ENCODE data around the gene ADCY10. TPM values are rescaled to one million over a fixed set of nuclear protein-coding genes. Genes with fewer than 3 reads are reported as not detected.

The ADCY10 gene
- total RNA-seq, 2 experiments from 2014 or later = 0.15 TPM; not detected in 1

- peak within 1 kb of the TSS; percentile 97 for H3K4me2 ChIP-seq (ENCODE audit: low read length)
- intact Hi-C loops (cut with micrococcal nuclease; ENCODE audit: unreplicated experiment) = loop anchor here (2.0 to 5.0 kb wide), 5 partner anchors 222 to 715 kb away; partner anchors contain the start of genes POU2F1, SFT2D2 and TIPRL
- TF ChIP-seq EZH2phosphoT487 (IDR thresholded peaks at IDR 0.05; ENCODE audit: borderline replicate concordance, low read depth, low read length) = no peak
- TF ChIP-seq CTCF (conservative IDR thresholded peaks at IDR 0.05; ENCODE audit: low read length) = no peak
- no peaks in the 10 kb centered on the region for H3K9me3 ChIP-seq (ENCODE audit: low read length)
- no peaks in the 10 kb centered on the region for H3K36me3 ChIP-seq (ENCODE audit: insufficient read depth, low read length)
- H3K27ac ChIP-seq (ENCODE audit: low read depth, low read length, poor library complexity, severe bottlenecking) = peak within 1 kb of the TSS; percentile 89
- H3K79me2 ChIP-seq (ENCODE audit: insufficient read depth, low read depth, low read length) = peaks cover 79% of the 10 kb centered on the region
- H2AFZ ChIP-seq (ENCODE audit: low read length) = peak within 1 kb of the TSS; percentile 43
- CTCF ChIA-PET (ENCODE audit: unreplicated experiment) = no interaction called here
- peaks cover 22% of the 10 kb centered on the region for H3K4me1 ChIP-seq (ENCODE audit: insufficient read depth, low read length, poor library complexity, severe bottlenecking)
- POLR2A ChIA-PET = interaction anchor here (0.7 to 1.3 kb wide), 8 partner anchors 8 to 717 kb away, joined by 3 to 7 read pairs (median 3); partner anchors contain the start of gene POU2F1
- H3K9me2 ChIP-seq (ENCODE audit: insufficient read depth, low read length) = no peaks in the 10 kb centered on the region
- peak within 1 kb of the TSS; percentile 90 for H3K4me3 ChIP-seq (ENCODE audit: low read depth, low read length, poor library complexity, severe bottlenecking)
- H4K20me1 ChIP-seq (ENCODE audit: insufficient read depth, low read length) = peaks cover 8% of the 10 kb centered on the region; the same call in 1 of the 2 replicates
- no TSS peak for BruUV-seq (replicated peaks)
- peak; percentile 71 for DNase-seq (ENCODE audit: low spot score)
These were observed 23.2 kb upstream of the ADCY10 start, which contains the start of gene MPC2 for GRCh38 chr1:167936930-167937708. Gene MPC2 (minus strand): TSS chr1:167937072. CDS start chr1:167935841, 1,231 bp downstream.

DNA sequence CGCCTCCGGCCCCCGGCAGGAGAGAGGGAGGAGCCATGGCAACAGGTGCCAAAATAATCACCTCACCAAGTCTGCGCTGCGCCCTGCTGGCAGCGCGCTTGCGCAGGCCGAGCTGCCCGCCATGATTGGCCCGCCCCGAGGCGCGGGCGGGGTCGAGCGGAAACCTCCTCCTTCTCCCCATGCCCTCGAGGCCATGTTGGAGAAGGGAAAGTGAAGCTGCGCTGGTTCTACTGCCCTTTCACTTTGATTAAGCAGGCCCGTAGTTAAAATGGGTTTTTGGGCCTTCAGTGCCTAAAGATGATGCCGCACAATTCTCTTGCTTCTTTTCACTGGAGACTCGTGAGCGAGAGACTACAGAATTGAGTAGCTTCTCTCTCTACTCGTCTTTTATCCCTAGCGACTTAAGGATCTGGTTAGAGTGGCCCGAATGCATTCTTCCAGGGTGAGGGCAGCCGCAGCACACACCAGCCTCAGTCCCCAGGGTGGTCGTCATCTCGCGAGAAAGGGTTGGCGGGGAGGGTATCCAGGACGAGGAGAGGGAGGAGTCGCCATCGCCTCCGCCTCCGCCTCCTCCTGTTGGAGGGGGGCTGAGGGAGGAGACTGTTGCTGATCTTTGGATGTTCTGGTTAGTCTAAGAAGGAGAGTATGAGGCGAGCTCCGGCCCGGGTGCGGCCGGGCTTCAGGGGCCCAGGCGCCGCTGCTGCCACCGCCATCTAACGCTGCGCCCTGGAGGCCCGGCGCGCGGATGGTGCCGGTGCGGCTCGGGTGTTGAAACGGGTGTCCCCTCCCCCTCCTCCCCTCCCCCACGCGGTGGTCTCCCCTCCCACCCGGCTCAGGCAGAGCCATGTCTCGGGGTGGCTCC, 22.4 kb upstream of the ADCY10 start, which contains the start of gene DCAF6:
TSS of gene DCAF6 (plus strand) at position 616 of the 862 bp plus-strand sequence. CDS start at position 845, 229 bp downstream.
- peak within 1 kb of the TSS; percentile 70 for H2AFZ ChIP-seq (ENCODE audit: low read length)
- intact Hi-C loops (cut with micrococcal nuclease; ENCODE audit: unreplicated experiment) = loop anchor here (2.0 to 5.0 kb wide), 5 partner anchors 221 to 714 kb away; partner anchors contain the start of genes POU2F1, SFT2D2 and TIPRL
- peak; percentile 99 for DNase-seq (ENCODE audit: low spot score)
- no peaks in the 10 kb centered on the region for H3K9me3 ChIP-seq (ENCODE audit: low read length)
- ChIA-PET CTCF (ENCODE audit: unreplicated experiment) (no interaction called here), POLR2A (interaction anchor here (0.6 to 1.5 kb wide), 11 partner anchors 9 to 436 kb away, joined by 3 to 7 read pairs (median 3); partner anchors contain the start of gene SFT2D2)
- H3K4me1 ChIP-seq (ENCODE audit: insufficient read depth, low read length, poor library complexity, severe bottlenecking) = peaks cover 22% of the 10 kb centered on the region
- peaks cover 8% of the 10 kb centered on the region; the same call in 1 of the 2 replicates for H4K20me1 ChIP-seq (ENCODE audit: insufficient read depth, low read length)
- peak within 1 kb of the TSS; percentile 97 for H3K4me2 ChIP-seq (ENCODE audit: low read length)
- H3K36me3 ChIP-seq (ENCODE audit: insufficient read depth, low read length) = no peaks in the 10 kb centered on the region
- H3K27ac ChIP-seq (ENCODE audit: low read depth, low read length, poor library complexity, severe bottlenecking) = peak within 1 kb of the TSS; percentile 89
- peaks cover 80% of the 10 kb centered on the region for H3K79me2 ChIP-seq (ENCODE audit: insufficient read depth, low read depth, low read length)
- H3K4me3 ChIP-seq (ENCODE audit: low read depth, low read length, poor library complexity, severe bottlenecking) = peak within 1 kb of the TSS; percentile 90
- BruUV-seq (replicated peaks) = no TSS peak
- H3K9me2 ChIP-seq (ENCODE audit: insufficient read depth, low read length) = no peaks in the 10 kb centered on the region
- no peak for TF ChIP-seq CTCF (conservative IDR thresholded peaks at IDR 0.05; ENCODE audit: low read length)
- TF ChIP-seq EZH2phosphoT487 (IDR thresholded peaks at IDR 0.05; ENCODE audit: borderline replicate concordance, low read depth, low read length) = no peak
